Measurements from ENCODE around the gene NLRP9.
"Not testable (repeated sequence)": the region's sequence is repeated elsewhere in the genome, so short reads cannot be mapped to it uniquely, and the experiment has no call there.

Gene NLRP9

DNA sequence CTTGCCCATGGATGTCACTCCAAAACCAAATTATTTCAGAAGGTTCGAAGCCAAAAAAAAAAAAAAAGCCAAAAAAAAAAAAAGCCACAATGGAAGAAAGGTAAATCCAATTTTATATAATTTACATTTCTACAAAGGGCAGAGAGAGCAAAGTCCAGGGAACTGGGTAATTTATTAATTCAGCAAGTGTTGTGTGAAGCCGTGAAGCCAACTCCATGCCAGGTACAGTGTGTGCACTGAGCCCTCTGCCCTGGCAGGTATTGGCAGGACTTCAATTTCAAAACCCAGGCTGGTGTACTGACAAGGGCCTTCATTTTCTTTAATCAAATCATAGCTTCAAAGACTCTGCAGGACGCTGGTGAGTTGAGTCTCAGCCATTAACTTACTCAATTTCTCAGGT, 15.2 kb upstream of the NLRP9 start:
- Histone ChIP-seq H3K36me3 (no peaks in the 10 kb centered on the region), H3K9me3 (no peaks in the 10 kb centered on the region), H3K27ac (no peak overlapping the region), H3K27me3 (no peaks in the 10 kb centered on the region), H3K4me1 (no peaks in the 10 kb centered on the region), H3K4me3 (no peak overlapping the region)
- intact Hi-C loops (cut with DNase I; ENCODE audit: low total_unique reads), result no loop called here
- no peak for DNase-seq
- TF ChIP-seq CTCF (IDR thresholded peaks at IDR 0.05), result no peak

- H3K9me3 ChIP-seq, result no peaks in the 10 kb centered on the region
- H3K27ac ChIP-seq, result no peak overlapping the region
- no peak for TF ChIP-seq CTCF (IDR thresholded peaks at IDR 0.05)
- no peaks in the 10 kb centered on the region for H3K27me3 ChIP-seq
- no peaks in the 10 kb centered on the region for H3K36me3 ChIP-seq
- H3K4me3 ChIP-seq, result no peak overlapping the region
- no peaks in the 10 kb centered on the region for H3K4me1 ChIP-seq
- intact Hi-C loops (cut with DNase I; ENCODE audit: low total_unique reads), result no loop called here
- DNase-seq, result no peak
These were observed 12.5 kb upstream of the NLRP9 start for GRCh38 chr19:55750715-55751114.

DNA sequence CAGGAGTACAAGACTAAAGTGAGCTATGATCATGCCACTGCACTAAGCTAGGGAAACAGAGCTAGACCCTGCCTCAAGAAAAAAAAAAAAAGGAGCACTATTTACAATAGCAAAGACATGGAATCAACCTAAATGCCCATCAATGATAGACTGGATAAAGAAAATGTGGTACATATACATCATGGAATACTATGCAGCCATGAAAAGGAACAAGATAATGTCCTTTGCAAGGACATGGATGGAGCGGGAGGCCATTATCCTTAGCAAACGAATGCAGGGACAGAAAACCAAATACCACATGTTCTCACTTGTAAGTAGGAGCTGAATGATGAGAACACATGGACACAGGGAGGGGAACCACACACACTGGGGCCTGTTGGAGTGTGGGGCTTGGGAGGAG, 7.8 kb downstream of the NLRP9 start:
- intact Hi-C loops (cut with DNase I; ENCODE audit: low total_unique reads); H3K27me3 ChIP-seq: not testable (repeated sequence)

GRCh38 chr19:55723491-55723890, 14.7 kb downstream of the NLRP9 start:
- H3K9me3 ChIP-seq, result no peaks in the 10 kb centered on the region
- H3K4me3 ChIP-seq, result no peak overlapping the region
- H3K27me3 ChIP-seq, result peaks cover 0 to 18% of the 10 kb centered on the region in 2 donors
- no peak overlapping the region for H3K27ac ChIP-seq
- no peak for DNase-seq
- intact Hi-C loops (cut with DNase I; ENCODE audit: low total_unique reads), result no loop called here
- H3K4me1 ChIP-seq, result no peaks in the 10 kb centered on the region
- no peaks in the 10 kb centered on the region for H3K36me3 ChIP-seq
- TF ChIP-seq CTCF (IDR thresholded peaks at IDR 0.05), result no peak

More for the DNA sequence above, 7.8 kb downstream of the NLRP9 start:
- not testable (repeated sequence) for H3K36me3 ChIP-seq, DNase-seq, H3K4me3 ChIP-seq, H3K27ac ChIP-seq, H3K4me1 ChIP-seq, H3K9me3 ChIP-seq

DNA sequence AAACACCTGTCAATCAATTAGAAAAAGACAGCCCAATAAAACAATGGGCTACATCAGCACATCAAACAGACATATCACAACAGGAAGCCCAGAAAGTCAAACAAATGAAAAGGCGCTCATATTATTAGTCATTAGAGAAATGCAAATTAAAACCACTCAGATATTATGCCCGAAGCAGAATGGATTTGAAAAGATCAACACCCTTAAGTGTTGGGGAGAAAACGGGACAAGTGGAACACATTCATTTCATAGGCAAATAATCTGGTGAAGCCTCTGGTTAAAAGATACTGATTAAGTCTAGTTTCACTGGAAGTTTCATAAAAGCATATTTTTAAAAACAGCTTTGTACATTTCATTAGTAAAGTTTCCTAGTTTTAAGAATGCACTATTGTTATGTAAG, 17.4 kb downstream of the NLRP9 start:
- Histone ChIP-seq H3K27me3 (peaks cover 0 to 28% of the 10 kb centered on the region in 2 donors), H3K36me3 (no peaks in the 10 kb centered on the region), H3K4me1 (no peaks in the 10 kb centered on the region), H3K27ac (no peak overlapping the region), H3K9me3 (no peaks in the 10 kb centered on the region), H3K4me3 (no peak overlapping the region)
- TF ChIP-seq CTCF (IDR thresholded peaks at IDR 0.05), result no peak
- DNase-seq, result no peak
- intact Hi-C loops (cut with DNase I; ENCODE audit: low total_unique reads), result no loop called here

DNA sequence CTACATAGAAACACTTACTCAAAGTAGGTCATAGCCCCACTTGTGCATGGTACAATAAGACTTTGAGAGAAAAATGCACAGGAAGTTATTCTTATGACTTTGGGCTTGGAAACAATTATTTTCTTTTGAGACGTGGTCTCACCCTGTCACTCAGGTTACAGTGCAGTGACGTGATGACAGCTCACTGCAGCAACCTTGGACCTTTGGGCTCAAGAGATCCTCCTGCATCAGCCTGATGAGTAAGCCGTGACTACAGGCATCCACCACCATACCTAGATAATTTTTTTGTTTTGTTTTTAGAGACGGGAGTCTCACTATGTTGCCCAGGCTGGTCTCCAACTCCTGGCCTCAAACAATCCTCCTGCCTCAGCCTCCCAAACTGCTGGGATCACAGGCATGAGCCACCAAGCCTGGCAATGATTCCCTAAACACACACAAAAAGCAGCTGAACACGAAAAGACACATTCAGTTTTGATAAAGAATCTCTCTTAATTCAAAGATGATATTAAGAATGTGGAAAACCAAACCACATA, 17.9 kb downstream of the NLRP9 start:
- TF ChIP-seq CTCF (IDR thresholded peaks at IDR 0.05), result no peak
- Histone ChIP-seq H3K27me3 (peaks cover 0 to 28% of the 10 kb centered on the region in 2 donors), H3K36me3 (no peaks in the 10 kb centered on the region), H3K4me3 (no peak overlapping the region), H3K9me3 (no peaks in the 10 kb centered on the region), H3K4me1 (no peaks in the 10 kb centered on the region), H3K27ac (no peak overlapping the region)
- DNase-seq, result no peak
- intact Hi-C loops (cut with DNase I; ENCODE audit: low total_unique reads), result no loop called here

- H3K27ac ChIP-seq; intact Hi-C loops (cut with DNase I; ENCODE audit: low total_unique reads); DNase-seq; H3K9me3 ChIP-seq; H3K36me3 ChIP-seq; H3K4me1 ChIP-seq; H3K4me3 ChIP-seq: not testable (repeated sequence)
- peaks cover 0 to 28% of the 10 kb centered on the region in 2 donors for H3K27me3 ChIP-seq
These were observed 20.1 kb downstream of the NLRP9 start for GRCh38 chr19:55717879-55718711.

Measured in tibial artery (tissue), 4 donors.